ENCODE results near the gene NOC2L.

GRCh38 chr1:929712-930632 is 29.1 kb downstream of the NOC2L start:
- TF ChIP-seq, protein P1, sequence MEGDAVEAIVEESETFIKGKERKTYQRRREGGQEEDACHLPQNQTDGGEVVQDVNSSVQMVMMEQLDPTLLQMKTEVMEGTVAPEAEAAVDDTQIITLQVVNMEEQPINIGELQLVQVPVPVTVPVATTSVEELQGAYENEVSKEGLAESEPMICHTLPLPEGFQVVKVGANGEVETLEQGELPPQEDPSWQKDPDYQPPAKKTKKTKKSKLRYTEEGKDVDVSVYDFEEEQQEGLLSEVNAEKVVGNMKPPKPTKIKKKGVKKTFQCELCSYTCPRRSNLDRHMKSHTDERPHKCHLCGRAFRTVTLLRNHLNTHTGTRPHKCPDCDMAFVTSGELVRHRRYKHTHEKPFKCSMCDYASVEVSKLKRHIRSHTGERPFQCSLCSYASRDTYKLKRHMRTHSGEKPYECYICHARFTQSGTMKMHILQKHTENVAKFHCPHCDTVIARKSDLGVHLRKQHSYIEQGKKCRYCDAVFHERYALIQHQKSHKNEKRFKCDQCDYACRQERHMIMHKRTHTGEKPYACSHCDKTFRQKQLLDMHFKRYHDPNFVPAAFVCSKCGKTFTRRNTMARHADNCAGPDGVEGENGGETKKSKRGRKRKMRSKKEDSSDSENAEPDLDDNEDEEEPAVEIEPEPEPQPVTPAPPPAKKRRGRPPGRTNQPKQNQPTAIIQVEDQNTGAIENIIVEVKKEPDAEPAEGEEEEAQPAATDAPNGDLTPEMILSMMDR (IDR thresholded peaks at IDR 0.05; ENCODE audit: low read length) = no peak
- no peak for TF ChIP-seq EZH2 (optimal IDR thresholded peaks at IDR 0.05; ENCODE audit: low read depth, low read length)
